ENCODE results near the gene CCDC187.

DNA sequence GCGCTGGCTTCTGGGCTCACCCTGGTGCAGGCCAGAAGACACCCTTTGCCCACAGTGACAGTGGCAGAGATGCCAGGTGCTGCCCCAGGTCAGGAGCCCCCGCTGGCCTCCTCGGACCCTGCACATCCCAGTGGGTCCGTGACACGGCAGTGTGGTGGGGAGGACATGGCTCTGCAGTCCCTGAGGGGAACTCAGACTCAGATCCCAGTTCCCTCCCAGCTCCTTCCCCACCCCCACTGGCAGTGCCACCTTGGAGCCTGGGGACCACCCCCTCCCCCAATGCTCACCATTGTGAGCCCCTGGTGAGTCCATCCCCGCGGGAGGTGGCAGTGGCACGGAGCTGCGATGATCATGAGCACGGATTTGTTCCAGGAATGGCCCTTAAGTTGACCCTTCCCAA is 562 bp upstream of the CCDC187 start:
- TF ChIP-seq, protein P1, sequence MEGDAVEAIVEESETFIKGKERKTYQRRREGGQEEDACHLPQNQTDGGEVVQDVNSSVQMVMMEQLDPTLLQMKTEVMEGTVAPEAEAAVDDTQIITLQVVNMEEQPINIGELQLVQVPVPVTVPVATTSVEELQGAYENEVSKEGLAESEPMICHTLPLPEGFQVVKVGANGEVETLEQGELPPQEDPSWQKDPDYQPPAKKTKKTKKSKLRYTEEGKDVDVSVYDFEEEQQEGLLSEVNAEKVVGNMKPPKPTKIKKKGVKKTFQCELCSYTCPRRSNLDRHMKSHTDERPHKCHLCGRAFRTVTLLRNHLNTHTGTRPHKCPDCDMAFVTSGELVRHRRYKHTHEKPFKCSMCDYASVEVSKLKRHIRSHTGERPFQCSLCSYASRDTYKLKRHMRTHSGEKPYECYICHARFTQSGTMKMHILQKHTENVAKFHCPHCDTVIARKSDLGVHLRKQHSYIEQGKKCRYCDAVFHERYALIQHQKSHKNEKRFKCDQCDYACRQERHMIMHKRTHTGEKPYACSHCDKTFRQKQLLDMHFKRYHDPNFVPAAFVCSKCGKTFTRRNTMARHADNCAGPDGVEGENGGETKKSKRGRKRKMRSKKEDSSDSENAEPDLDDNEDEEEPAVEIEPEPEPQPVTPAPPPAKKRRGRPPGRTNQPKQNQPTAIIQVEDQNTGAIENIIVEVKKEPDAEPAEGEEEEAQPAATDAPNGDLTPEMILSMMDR (IDR thresholded peaks at IDR 0.05; ENCODE audit: borderline replicate concordance, extremely low read depth, low read length, poor library complexity, severe bottlenecking): no peak
- no peak for TF ChIP-seq EZH2 (IDR thresholded peaks at IDR 0.05; ENCODE audit: borderline replicate concordance, low read depth, low read length, severe bottlenecking)
